ENCODE data around the gene NIT2.
"Not testable (repeated sequence)": the region's sequence is repeated elsewhere in the genome, so short reads cannot be mapped to it uniquely, and the experiment has no call there.

Gene NIT2, protein sequence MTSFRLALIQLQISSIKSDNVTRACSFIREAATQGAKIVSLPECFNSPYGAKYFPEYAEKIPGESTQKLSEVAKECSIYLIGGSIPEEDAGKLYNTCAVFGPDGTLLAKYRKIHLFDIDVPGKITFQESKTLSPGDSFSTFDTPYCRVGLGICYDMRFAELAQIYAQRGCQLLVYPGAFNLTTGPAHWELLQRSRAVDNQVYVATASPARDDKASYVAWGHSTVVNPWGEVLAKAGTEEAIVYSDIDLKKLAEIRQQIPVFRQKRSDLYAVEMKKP

DNA sequence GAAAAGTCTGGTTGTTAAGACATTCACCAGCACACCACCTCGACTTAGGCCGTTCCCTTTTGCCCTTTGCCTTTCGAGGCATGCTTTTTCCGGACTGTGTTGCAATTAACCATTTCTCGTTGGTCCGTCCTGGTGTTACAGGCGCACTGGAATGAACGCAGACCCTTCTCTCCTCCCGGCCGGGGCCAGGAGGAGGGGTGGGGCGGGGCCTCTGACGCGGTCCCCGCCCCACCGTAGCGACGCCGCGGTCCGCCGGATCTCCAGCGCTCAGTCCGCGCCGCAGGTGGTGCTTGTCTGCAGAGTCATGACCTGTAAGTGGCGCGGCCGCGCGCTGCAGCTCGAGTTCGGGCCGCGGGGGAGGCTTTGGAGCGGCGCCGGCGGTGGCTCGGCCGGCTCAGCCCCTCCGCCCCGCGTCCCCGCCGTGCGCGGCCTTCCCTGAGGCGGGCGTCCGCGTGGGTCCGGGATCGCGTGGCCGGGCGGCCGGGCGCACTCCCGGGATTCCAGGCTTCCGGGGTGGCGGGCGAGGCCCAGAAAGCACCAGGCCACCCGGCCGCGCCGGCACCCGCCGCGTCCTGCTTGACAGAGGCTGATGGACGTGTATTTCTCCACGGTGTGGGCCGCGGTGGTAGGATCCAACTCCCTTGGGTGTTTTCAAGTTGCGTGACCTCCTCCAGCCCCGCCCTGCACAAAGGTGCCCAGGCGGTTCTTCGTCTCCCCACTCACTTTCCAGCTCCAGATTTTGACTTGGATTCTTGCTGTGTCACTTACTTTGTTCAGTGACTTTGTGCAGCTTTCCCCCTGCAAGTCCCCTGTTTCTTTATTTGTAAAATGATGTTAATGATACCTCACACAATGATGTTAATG is at the start of gene NIT2:
Gene NIT2, plus strand, starts transcription at position 270 of the 864 bp plus-strand sequence. Its CDS starts 35 bp downstream, at position 305.
- DNase-seq: peak; percentile 39

DNA sequence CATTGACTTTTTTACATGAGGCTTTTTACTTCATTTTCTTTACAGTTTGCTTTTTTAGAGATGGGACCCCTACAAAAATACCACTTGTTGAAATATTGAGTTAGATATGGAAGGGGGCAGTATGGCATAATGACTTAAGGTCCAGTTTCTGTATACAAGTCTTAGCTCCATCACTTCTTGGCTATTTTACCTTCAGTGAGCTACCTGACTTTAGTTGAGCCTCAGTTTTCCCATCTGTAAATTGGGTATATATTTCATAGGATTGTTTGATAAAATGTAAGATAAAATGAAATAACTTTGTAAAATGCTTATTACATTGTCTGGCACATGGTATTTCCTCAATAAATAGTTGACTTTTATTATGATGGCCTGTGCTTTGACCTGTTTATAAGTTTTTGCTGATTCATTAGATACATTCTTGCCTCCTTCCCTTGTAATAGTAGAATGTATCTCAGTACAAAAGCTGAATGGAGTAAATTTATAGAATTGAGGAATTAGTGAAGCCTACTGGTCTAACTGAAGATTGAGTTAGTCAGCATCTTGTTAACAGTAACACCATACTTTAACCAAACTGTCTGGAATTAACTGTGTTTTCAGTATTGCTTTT is 46.2 kb upstream of the NIT2 start:
- DNase-seq: no peak

DNA sequence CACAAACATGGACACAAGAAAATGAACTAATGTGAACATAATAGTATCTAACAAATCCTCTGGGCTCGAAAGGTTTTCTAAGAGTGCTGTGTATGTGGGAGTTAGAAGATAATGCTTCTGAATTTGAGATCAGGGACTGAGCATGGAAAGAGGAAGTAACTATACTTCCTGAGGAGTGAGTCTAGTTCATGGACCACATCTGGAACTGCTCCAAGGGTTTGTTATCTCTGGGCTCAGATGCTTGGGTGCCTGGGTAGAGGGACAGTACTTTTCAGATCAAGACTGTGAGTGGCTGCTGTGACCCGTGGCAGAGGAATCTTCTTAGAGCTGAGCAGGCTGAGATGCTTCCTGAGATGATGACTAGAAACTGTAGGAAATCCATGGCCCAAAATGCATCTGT is 45.2 kb upstream of the NIT2 start:
- no peak for DNase-seq

DNA sequence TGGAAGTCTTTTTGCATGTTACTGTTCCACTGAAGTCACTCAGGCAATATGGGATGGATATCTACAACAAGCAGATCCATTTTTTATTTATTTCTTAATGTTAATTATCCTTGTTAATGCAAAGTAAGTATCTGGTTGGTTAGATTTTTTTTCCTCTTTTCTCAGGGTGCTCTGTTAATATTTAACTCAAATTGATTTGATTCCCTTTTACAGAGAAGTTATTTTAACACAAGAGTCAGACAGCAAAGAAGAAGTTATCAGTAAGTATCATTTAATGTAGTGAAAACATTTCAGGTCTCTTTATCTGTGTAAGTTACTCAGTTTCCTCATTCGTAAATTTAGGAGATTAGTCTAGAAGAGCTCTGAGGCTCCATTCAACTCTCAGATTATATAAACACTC is 39.5 kb upstream of the NIT2 start:
- no peak for DNase-seq

DNA sequence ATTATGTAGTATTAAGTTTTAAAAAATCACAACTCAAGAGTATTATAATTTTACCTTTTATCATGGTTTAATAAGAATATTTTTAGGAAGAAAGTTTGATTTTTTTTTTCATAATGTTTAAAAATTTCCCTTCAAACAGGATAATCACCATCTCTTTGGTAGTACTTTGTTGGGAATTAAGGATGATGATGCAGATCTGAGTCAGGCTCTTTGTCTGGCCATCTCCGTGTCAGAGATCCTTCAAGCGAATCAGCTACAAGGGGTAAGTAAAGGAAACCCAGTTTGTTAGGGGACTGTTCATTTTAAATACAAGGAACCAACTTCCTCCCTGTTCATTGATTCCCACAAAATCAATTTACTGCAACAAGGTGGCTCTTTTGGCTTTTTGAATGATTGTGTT is 36.8 kb upstream of the NIT2 start:
- DNase-seq: no peak

DNA sequence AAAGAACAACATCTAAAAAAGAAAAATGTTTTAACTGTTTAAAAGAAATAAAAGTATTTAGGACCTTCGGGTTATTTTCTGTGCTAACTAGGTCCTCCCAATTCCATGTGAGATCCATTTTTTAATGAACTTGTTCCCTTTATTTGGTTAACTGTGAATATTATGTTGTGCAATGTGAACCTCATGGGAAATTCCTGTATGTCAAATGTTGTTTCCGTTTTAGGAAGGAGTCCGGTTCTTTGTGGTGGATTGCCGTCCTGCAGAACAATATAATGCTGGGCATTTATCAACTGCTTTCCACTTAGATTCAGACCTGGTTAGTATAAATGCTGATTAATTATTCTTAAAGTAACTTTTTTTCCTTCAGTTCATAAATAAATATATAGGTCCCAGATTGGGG is 35.5 kb upstream of the NIT2 start:
- no peak for DNase-seq

DNA sequence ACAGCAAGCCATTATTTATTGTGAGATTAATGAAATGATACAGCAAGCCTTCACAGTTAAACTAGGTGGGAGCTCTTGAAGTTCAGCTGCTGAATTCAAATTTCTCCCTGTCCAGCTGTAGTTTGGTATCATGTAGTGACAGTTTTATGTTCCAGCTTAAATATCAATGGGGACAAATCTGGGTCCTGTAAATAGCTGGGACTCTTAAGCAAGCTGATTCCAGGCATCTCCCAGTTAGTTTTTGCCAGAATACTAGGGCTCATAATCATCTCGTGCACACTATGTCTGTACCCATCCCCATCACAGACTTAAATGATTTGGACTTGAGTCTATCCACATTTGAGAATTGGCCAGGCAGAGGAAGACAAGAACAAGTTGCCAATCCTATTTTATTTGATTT is 27.9 kb upstream of the NIT2 start:
- DNase-seq: no peak

DNA sequence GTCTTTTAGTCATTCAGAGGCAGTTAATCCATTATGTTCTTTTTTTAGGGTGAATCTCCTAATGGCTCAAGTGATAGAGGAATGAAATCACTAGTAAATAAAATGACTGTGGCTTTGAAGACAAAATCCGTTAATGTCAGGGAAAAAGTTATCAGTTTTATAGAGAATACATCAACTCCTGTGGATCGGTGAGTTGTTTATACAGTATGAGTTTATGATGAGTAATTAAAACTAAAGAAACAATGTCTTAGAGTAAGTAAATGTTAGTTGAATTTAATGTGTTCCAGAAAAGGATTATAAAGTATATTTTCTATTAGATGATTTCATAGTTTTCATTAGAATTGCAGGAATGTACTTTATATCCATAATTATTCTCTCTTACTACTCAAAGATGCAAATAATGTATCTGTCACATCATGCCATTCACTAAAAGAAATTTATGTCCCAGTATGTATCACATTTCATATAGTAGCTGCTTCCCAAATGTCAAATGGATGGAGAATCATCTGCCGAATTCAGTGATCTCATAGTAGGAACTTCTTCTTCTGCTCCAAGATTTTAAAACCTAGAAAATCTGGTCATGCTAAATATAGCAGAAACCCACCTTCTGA is 24.1 kb upstream of the NIT2 start:
- no peak for DNase-seq

DNA sequence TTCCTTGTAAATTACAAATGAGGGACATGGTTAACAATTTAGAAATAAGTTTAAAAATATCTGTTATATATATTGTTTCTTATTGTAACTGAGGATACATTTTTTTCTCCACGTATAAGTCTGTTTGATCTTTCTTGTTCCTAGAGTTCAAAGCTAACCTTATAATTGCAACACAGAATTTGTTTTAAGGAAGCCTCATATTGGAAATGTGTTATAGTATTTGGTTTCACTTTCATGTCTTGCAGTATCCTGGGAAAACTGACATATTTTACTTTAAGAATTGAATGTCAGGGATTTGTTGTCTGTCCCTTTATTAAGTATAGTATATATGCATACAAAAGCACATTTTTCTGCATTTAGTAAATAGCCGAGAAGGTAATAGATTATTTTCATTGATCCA is 23.5 kb upstream of the NIT2 start:
- DNase-seq: no peak

DNA sequence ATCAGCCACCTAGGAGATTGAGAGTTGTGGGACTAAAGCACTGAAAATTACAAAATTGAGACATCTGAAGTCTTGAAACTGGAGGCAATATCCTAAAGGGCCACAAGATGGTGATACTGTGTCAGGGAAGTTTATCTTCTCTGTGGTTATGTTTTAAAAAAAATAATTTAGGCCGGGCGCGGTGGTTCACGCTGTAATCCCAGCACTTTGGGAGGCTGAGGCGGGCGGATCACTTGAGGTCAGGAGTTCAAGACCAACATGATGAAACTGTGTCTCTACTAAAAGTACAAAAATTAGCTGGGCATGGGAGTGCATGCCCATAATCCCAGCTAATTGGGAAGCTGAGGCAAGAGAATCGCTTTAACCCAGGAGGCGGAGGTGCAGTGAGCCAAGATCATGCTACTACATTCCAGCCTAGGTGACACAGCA is 17.9 kb upstream of the NIT2 start:
- DNase-seq: no peak

DNA sequence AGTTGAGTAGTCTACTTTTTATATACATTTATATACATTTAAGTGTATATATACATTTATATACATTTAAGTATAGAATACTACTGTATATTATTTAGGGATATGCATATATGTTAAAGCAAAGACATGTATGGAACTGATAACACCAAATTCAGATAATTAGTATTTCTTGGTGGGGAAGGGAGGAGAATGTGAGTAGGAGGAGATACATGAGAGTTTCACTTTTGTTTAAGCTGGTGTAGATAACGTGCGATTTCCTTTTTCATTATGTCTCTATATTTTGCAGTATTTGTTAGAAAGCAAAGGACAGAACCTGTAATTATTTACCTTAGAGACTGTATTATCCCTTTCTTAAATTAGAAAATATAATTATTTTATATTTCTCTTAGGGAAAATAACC is 16.6 kb upstream of the NIT2 start:
- no peak for DNase-seq

DNA sequence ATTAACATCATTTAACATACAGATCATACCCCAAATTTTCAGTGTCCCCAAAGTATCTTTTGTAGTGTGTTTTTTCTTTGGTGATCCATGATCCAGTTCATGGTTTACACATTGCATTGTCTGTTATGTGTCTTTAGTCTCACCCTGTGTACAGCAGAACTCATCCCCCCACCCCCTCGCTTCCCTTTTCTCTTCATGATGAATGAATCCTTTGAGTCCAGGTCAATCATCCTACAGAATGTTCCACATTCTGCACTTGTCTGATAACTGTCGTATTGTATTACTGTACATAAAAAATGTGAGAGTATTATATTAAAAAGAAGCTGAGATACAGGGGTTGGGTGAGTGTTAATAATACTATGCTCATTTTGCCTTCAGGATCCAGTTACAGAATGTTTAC is 14.6 kb upstream of the NIT2 start:
- DNase-seq: no peak

DNA sequence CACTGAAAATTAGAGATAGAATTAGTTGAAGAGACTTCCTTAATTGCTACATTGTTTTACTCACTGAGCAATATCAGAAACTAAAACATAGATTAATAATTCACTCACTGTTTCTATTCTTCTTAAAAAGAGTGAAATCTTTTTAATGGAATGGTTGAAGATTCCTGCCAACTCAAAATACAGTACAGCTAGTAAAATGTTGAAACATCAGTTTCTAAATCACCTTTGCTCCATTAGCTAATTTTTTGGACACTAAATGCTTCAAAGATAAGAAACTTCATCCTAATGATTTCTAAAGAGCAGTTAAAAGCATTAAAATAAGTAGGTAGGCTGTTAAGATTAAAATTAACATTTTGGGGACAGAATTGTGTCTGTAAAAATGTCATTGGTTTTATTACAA is 10.5 kb upstream of the NIT2 start:
- DNase-seq: no peak

DNA sequence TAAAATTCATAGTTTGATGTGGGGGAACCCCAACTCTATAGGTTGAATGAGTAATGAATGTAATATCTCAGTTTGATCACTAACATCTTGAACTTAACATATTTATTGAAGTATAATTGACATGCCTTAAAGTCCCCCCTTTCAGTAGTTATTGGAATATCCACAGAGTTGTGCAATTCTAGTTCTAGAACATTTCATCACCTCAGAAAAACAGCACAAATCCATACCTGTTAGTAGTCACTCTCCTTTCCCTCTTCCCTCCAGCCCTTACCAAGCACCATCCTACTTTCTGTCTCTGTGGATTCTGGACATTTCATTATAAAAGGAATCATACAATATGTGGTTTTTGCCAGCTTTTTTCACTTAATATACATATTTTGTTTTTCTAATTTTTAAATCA is 8.7 kb upstream of the NIT2 start:
- DNase-seq: no peak

DNA sequence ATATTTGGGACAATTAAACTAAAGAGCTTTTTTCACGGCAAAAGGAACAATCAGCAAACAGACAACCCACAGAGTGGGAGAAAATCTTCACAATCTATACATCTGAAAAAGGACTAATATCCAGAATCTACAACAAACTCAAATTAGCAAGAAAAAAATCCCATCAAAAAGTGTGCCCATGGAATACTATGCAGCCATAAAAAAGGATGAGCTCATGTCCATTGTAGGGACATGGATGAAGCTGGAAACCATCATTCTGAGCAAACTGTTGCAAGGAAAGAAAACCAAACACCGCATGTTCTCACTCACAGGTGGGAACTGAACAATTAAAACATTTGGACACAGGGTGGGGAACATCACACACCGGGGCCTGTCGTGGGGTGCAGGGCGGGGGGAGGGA is 7.2 kb upstream of the NIT2 start:
- not testable (repeated sequence) for DNase-seq

DNA sequence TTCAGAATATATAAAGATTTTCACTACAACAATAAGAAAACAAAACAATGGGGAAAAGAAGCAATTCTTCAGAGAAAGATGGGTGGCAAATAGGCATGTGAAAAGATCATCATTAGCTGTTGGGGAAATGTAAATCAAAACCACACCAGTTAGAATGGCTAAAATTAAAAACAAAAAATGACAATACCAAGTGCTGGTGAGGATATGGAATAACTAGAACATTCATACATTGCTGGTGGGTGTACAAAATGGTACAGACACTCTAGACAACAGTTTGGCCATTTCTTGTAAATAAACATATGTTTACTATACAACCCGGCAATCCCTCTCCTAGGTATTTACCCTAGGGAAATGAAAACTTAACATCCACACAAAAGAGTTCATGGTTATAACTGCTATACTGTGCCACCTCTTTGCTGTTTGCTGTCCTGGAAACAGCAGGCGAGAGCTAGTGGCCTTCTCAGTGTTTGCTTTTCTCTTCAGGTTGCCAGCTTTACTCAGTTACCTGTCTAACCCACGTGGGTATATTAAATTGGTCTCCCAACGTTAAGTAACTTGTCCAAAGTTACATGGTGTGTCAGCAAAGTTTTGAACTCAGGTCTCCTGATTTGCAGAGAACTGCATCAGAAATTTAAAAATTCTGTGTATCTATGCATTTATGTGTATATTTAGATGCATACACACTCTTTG is 4.6 kb upstream of the NIT2 start:
- DNase-seq: no peak

DNA sequence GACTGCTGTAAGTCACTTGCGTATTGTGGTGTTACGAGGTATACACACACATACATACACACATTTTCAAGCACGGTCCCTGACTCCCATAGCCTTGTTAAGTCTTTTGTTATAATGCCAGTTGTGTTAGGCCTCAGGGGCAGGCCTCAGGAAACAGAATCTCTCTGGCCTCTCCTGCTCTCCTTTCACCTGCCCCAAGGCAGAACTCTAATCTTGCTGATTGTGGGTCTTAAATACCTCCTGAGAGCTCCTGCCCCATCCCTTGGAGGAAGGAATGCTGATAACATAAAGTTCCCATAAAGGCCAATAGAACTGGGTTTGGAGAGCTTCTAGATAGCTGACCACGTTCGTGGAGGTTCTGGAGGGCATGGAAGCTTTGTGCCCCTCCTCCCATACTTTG is 3.9 kb upstream of the NIT2 start:
- no peak for DNase-seq

DNA sequence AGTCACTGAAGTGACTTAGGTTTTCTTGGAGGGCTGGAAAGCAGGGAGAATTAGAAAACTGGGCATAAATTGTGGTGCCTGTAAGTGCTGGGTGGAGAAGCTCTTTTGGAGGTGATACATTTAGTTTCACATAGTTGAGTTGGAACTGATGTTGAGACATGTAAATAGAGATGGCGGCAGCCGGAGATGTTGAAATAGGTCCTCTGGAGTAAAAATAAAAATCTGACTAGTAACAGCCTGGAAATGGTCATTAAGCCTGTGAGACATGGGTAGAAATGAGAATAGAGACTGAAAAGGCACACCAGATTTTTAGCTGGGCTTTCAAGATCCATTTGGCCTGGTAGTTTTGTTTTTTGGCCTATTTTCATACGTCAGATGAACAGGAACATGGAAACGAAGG is 2.9 kb upstream of the NIT2 start:
- DNase-seq: no peak

DNA sequence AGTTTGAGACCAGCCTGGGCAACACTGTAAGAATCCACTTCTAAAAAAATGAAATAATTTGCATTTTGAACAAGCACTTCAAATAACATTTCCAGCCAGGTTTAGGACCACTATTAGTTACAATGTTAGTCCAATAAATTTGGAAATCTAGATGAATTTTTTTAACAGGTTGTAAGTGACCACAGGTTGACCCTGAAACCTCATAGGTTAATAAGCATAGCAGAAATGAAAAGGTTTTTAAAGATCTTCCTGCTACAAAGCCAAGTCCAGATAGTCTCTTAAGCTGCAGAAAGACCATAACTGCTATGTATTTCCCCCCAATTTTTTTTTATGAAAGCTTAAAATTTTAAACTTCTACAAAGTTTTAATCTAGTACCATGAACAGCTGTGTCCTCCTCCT is 1.5 kb upstream of the NIT2 start:
- no peak for DNase-seq

DNA sequence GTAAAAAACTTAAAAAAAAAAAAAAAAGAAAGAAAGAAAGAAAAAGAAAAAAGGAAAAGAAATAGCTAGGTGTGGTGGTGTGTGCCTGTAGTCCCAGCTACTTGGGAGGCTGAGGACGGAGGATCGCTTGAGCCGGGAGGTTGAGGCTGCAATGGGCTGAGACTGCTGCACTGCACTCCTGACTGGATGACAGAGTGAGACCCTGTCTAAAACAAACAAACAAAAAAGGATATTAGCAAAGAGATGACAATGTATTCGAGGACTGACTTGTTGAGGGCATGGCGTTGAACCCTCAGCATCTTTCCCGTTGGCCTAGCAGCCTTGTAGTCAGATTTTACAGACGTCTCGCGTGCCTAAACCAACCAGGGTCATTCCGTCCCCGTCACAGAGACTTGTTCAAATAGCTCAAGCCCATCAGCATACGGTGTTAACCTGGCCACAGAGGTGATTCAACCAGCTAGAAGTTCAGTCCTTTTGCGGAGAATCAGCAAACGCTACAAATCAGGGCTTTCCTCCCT is 528 bp upstream of the NIT2 start:
- DNase-seq: no peak

DNA sequence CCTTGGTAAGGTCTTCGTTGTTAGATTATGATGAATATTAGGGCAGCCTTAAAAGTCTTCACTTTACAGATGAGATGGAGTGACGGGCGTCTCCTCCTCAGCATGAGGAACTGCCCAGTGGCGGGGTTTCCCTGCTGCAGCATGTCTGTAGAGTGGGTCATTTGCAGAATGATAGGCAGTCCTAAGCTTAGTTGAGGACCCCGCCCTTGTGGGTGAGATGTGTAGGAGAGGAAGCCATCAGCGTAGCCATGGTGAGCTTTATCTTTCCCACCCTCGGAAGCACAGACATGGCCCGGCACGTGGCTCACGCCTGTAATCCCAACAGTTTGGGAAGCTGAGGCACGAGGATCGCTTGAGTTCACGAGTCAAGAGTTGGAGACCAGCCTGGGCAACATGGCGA is 877 bp downstream of the NIT2 start:
- no peak for DNase-seq

DNA sequence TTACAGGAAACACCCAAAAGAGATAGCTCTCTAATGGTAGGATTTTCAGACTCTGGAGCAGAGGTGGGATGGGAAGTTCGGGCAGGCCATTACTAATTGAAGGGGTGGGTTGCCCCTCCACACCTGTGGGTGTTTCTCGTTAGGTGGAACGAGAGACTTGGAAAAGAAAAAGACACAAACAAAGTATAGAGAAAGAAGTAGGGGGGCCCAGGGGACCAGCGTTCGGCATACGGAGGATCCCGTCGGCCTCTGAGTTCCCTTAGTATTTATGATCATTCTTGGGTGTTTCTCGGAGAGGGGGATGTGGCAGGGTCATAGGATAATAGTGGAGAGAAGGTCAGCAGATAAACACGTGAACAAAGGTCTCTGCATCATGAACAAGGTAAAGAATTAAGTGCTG is 1.7 kb downstream of the NIT2 start:
- DNase-seq: not testable (repeated sequence)

DNA sequence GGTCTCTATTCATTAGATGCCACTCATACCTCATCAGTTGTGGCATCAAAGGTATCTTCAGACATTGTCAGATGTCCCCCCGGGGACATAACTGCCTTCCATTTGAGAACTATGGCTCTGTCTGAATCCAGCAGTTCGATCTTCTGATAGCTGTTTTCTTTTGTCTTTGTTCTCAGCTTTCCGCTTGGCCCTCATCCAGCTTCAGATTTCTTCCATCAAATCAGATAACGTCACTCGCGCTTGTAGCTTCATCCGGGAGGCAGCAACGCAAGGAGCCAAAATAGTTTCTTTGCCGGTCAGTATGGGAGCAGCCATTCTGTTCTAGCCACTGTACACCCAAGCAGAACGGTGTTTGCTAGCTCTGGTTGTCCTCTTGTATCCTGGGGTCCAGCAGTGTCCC is 4.4 kb downstream of the NIT2 start:
- no peak for DNase-seq

Data from NCI-H526 treated with DMSO at 0.1 percent for 48 hours (cell line).